HCT116 (cell line): ENCODE measurements around the gene HECW1. TPM values are rescaled to one million over a fixed set of nuclear protein-coding genes. Genes with fewer than 3 reads are reported as not detected.

Experiments used
- ATAC-seq: fragments of 200-7000 bp; cut with Tn5 transposase; 2 replicates; pipeline ENCODE4 v1.9.1; 2020; ENCODE audit warnings: mild to moderate bottlenecking, moderate library complexity
- BruUV-seq: library from RNA; stranded (reverse); fragments of 400-500 nt; replicated peaks from 2 replicates; lab custom pipeline; 2021; lab: Mats Ljungman, UMichigan
- CTCF ChIA-PET: fragments of 300-600 bp; sonication (Branson Sonifier 250); formaldehyde crosslinking; loops from one replicate; lab custom pipeline; 2021; ENCODE audit warnings: antibody characterized with exemption; lab: Charles Lee
- POLR2A ChIA-PET: fragments of 300-600, 350-600 bp; sonication (Branson Sonifier 250); formaldehyde crosslinking; loops from one replicate; lab custom pipeline; 2021; ENCODE audit warnings: antibody characterized with exemption; lab: Charles Lee
- RAD21 ChIA-PET, 2 experiments: fragments of 300-600 bp; sonication (Branson Sonifier 250); formaldehyde crosslinking; loops; one replicate each; lab custom pipeline; 2023; ENCODE audit warnings: low total read pairs in 2 of 2; ENCODE audit not compliant: uncharacterized antibody in 2 of 2, unreplicated experiment in 2 of 2, low non-redundant PET in 1 of 2; lab: Charles Lee
- DNase-seq: peaks from one replicate; pipeline ENCODE4 v3.0.0-alpha.2; 2010; ENCODE audit warnings: low read depth, low spot score
- H2AFZ ChIP-seq: fragments of 200-600 bp; shearing (Covaris generic), sonication (generic); 2 replicates; pipeline ENCODE4 v1.6.1; 2017; ENCODE audit warnings: low read depth, mixed run types, mixed read lengths, antibody characterized with exemption, low read length; ENCODE audit not compliant: poor library complexity, severe bottlenecking
- H3K27ac ChIP-seq: 2 replicates; pipeline ENCODE4 v1.5.1; 2012; ENCODE audit warnings: low read depth, low read length
- H3K27me3 ChIP-seq: fragments of 200-600 bp; sonication (generic); 2 replicates; pipeline ENCODE4 v1.6.1; 2016; ENCODE audit warnings: mixed run types, low read length, mixed read lengths; ENCODE audit not compliant: insufficient read depth
- H3K36me3 ChIP-seq, 2 experiments: fragments of 200-500 bp in 1 of 2; fragments of 200-600 bp in 1 of 2; sonication (Bioruptor generic) in 1 of 2; sonication (generic) in 1 of 2; 2 replicates each; pipeline versions ENCODE4 v1.5.1 to v1.6.1; 2014 to 2016; ENCODE audit warnings: low read length in 2 of 2, inconsistent platforms in 1 of 2, mixed read lengths in 1 of 2, mixed run types in 1 of 2; ENCODE audit not compliant: insufficient read depth in 2 of 2, control insufficient read depth in 1 of 2
- H3K4me1 ChIP-seq, 2 experiments: fragments of 200-600 bp in 1 of 2; sonication (generic) in 1 of 2; 2 replicates each; pipeline versions ENCODE4 v1.5.1 to v1.6.1; 2012 to 2017; ENCODE audit warnings: low read length in 2 of 2, inconsistent platforms in 1 of 2, mild to moderate bottlenecking in 1 of 2, mixed read lengths in 1 of 2, mixed run types in 1 of 2, moderate library complexity in 1 of 2; ENCODE audit not compliant: insufficient read depth in 2 of 2, control insufficient read depth in 1 of 2
- H3K4me2 ChIP-seq: fragments of 200-600 bp; sonication (generic); 2 replicates; pipeline ENCODE4 v1.6.1; 2017; ENCODE audit warnings: mixed run types, low read length, mixed read lengths
- H3K4me3 ChIP-seq, 2 experiments: fragments of 200-600 bp in 1 of 2; sonication (generic) in 1 of 2; replicated peaks in 1 of 2; 2 replicates each; pipeline ENCODE4 v1.5.1; 2011 to 2016; ENCODE audit warnings: low read length in 2 of 2, control low read depth in 1 of 2, low read depth in 1 of 2, mild to moderate bottlenecking in 1 of 2, mixed read lengths in 1 of 2, mixed run types in 1 of 2
- H3K79me2 ChIP-seq: fragments of 200-600 bp; sonication (generic); 2 replicates; pipeline ENCODE4 v1.6.1; 2017; ENCODE audit warnings: mild to moderate bottlenecking, mixed run types, low read length, moderate library complexity, mixed read lengths; ENCODE audit not compliant: insufficient read depth
- H3K9ac ChIP-seq: fragments of 200-600 bp; sonication (generic); 2 replicates; pipeline ENCODE4 v1.6.1; 2016; ENCODE audit warnings: low read length, mixed read lengths
- H3K9me2 ChIP-seq: fragments of 200-600 bp; sonication (generic), shearing (Covaris generic); 2 replicates; pipeline ENCODE4 v1.6.1; 2017; ENCODE audit warnings: mixed run types, mild to moderate bottlenecking, moderate library complexity; ENCODE audit not compliant: insufficient read depth
- H3K9me3 ChIP-seq, 2 experiments: fragments of 200-500 bp in 1 of 2; fragments of 200-600 bp in 1 of 2; sonication (Bioruptor generic) in 1 of 2; sonication (generic) in 1 of 2; 2 replicates each; pipeline ENCODE4 v1.6.1; 2014 to 2017; ENCODE audit warnings: low read length in 2 of 2, mixed read lengths in 2 of 2, inconsistent platforms in 1 of 2, low read depth in 1 of 2, mild to moderate bottlenecking in 1 of 2, mixed run types in 1 of 2, moderate library complexity in 1 of 2; ENCODE audit not compliant: control insufficient read depth in 1 of 2, insufficient read depth in 1 of 2
- H4K20me1 ChIP-seq: fragments of 200-600 bp; sonication (generic), shearing (Covaris generic); 2 replicates; pipeline ENCODE4 v1.6.1; 2017; ENCODE audit warnings: mixed run types, mild to moderate bottlenecking, moderate library complexity; ENCODE audit not compliant: insufficient read depth
- CBX3 ChIP-seq: IDR thresholded peaks from 2 replicates; pipeline ENCODE4 v1.6.1; 2012; ENCODE audit warnings: low read depth
- CEBPB ChIP-seq: IDR thresholded peaks from 2 replicates; pipeline ENCODE4 v1.6.1; 2012; ENCODE audit warnings: low read depth
- CTCF ChIP-seq, 3 experiments: fragments of 200-600 bp in 1 of 3; sonication (generic) in 1 of 3; IDR thresholded peaks in 2 of 3; conservative IDR thresholded peaks in 1 of 3; 2 replicates each; pipeline ENCODE4 v1.5.1; 2012 to 2017; ENCODE audit warnings: low read depth in 2 of 3, low read length in 2 of 3, antibody characterized with exemption in 1 of 3, borderline replicate concordance in 1 of 3, control low read depth in 1 of 3, mild to moderate bottlenecking in 1 of 3, mixed read lengths in 1 of 3, mixed run types in 1 of 3, moderate library complexity in 1 of 3; ENCODE audit not compliant: insufficient read depth in 1 of 3
- EZH2 ChIP-seq: fragments of 200-600 bp; sonication (generic); IDR thresholded peaks from 2 replicates; pipeline ENCODE4 v1.6.1; 2017; ENCODE audit warnings: antibody characterized with exemption, mixed run types
- JUND ChIP-seq: IDR thresholded peaks from 2 replicates; pipeline ENCODE4 v1.6.1; 2012
- MAX ChIP-seq: IDR thresholded peaks from 2 replicates; pipeline ENCODE4 v1.6.1; 2012
- POLR2A ChIP-seq: IDR thresholded peaks from 2 replicates; pipeline ENCODE4 v1.7.0; 2011; ENCODE audit warnings: borderline replicate concordance; ENCODE audit not compliant: insufficient read depth, insufficient read length; ENCODE audit errors: extremely low read depth
- RAD21 ChIP-seq: IDR thresholded peaks from 2 replicates; pipeline ENCODE4 v1.6.1; 2012; ENCODE audit warnings: low read depth, mild to moderate bottlenecking
- REST ChIP-seq: IDR thresholded peaks from 2 replicates; pipeline ENCODE4 v1.6.1; 2012; ENCODE audit warnings: low read depth
- SRF ChIP-seq: IDR thresholded peaks from 2 replicates; pipeline ENCODE4 v1.6.1; 2012; ENCODE audit warnings: low read depth
- YY1 ChIP-seq: IDR thresholded peaks from 2 replicates; pipeline ENCODE4 v1.6.1; 2011; ENCODE audit warnings: low read length, low read depth, moderate library complexity, mild to moderate bottlenecking; ENCODE audit not compliant: insufficient replicate concordance; ENCODE audit errors: extremely low read depth
- ZFX ChIP-seq: fragments of 450-650 bp; IDR thresholded peaks from 2 replicates; pipeline ENCODE4 v1.6.1; 2017
- ZNF274 ChIP-seq: fragments of 200-500 bp; sonication (Bioruptor generic); IDR thresholded peaks from 2 replicates; pipeline ENCODE4 v1.6.1; 2014; ENCODE audit warnings: mild to moderate bottlenecking, low read depth, low read length, inconsistent platforms
- intact Hi-C: fragments of 100-400 bp; cut with micrococcal nuclease; formaldehyde crosslinking; loops from 2 replicates; pipeline ENCODE4 v1.10.0; 2022
- total RNA-seq: library from RNA; stranded (reverse); gene quantifications from one replicate; pipeline ENCODE4 v1.2.1, GENCODE V29; 2021; ENCODE audit not compliant: unreplicated experiment

The HECW1 gene
- total RNA-seq, 1 experiment from 2014 or later, result 5.6 TPM

GRCh38 chr7:43553999-43554398, 441.6 kb downstream of the HECW1 start:
- BruUV-seq, result no TSS peak
- no peak for TF ChIP-seq RAD21
- TF ChIP-seq ZFX, result no peak
- no peak for TF ChIP-seq ZNF274
- TF ChIP-seq YY1, result no peak
- TF ChIP-seq CEBPB, result no peak
- TF ChIP-seq EZH2, result no peak
- TF ChIP-seq JUND, result no peak
- TF ChIP-seq CBX3, result no peak
- TF ChIP-seq CTCF (IDR thresholded peaks at IDR 0.05 in 2 of 3, conservative IDR thresholded peaks at IDR 0.05 in 1 of 3; ENCODE audit: borderline replicate concordance in 1 of 3, insufficient read depth in 1 of 3, low read depth in 2 of 3, low read length in 2 of 3), result no peak
- TF ChIP-seq SRF, result no peak
- no peak for TF ChIP-seq POLR2A
- TF ChIP-seq REST, result no peak
- TF ChIP-seq MAX, result no peak
- TF ChIP-seq, all 23 proteins: peak for 0
- H4K20me1 ChIP-seq, result no peaks in the 10 kb centered on the region
- H3K27me3 ChIP-seq, result 0 out of 2 replicates have a peak, but pooled peaks cover 3% of the 10 kb centered on the region
- ATAC-seq (no peak), DNase-seq (no peak)
- intact Hi-C loops, result no loop called here
- H3K36me3 ChIP-seq, result no peaks in the 10 kb centered on the region
- H3K27ac ChIP-seq, result no peak overlapping the region
- no peaks in the 10 kb centered on the region for H3K79me2 ChIP-seq
- ChIA-PET POLR2A (no interaction called here), CTCF (no interaction called here), RAD21 (no interaction called here)
- no peak overlapping the region for H3K9ac ChIP-seq
- H3K4me1 ChIP-seq, result peaks cover 0 to 5% of the 10 kb centered on the region in 2 experiments; a peak in 1 of 4 replicates
- H3K9me2 ChIP-seq, result no peaks in the 10 kb centered on the region
- no peaks in the 10 kb centered on the region for H3K9me3 ChIP-seq
- H3K4me2 ChIP-seq, result no peak overlapping the region
- no peak overlapping the region for H3K4me3 ChIP-seq
- H2AFZ ChIP-seq, result no peak overlapping the region
